ENCODE data around the gene NOG.

Gene NOG

GRCh38 chr17:56592487-56593085 is 913 bp upstream of the NOG start:
- Mint-ChIP-seq H3K36me3 (ENCODE audit: low read depth) (peaks cover 2% of the 10 kb centered on the region), H3K4me1 (ENCODE audit: low read depth) (peaks cover 12% of the 10 kb centered on the region), H3K4me3 (peak overlapping the region; percentile 67), H3K27ac (no peak overlapping the region), H3K9me3 (no peaks in the 10 kb centered on the region), H3K27me3 (ENCODE audit: low read depth) (peaks cover 68% of the 10 kb centered on the region)

GRCh38 chr17:56593086-56593645 is 333 bp upstream of the NOG start:
- H3K36me3 Mint-ChIP-seq (ENCODE audit: low read depth), result peaks cover 2% of the 10 kb centered on the region
- no peak overlapping the region for H3K27ac Mint-ChIP-seq
- peaks cover 74% of the 10 kb centered on the region for H3K27me3 Mint-ChIP-seq (ENCODE audit: low read depth)
- no peaks in the 10 kb centered on the region for H3K9me3 Mint-ChIP-seq
- H3K4me3 Mint-ChIP-seq, result peak overlapping the region; percentile 67
- H3K4me1 Mint-ChIP-seq (ENCODE audit: low read depth), result peaks cover 12% of the 10 kb centered on the region

GRCh38 chr17:56594320-56595107 is 1.0 kb downstream of the NOG start:
- Mint-ChIP-seq H3K4me1 (ENCODE audit: low read depth) (peaks cover 21% of the 10 kb centered on the region), H3K27me3 (ENCODE audit: low read depth) (peaks cover 74% of the 10 kb centered on the region), H3K9me3 (no peaks in the 10 kb centered on the region), H3K27ac (no peak overlapping the region), H3K4me3 (peak overlapping the region; percentile 34), H3K36me3 (ENCODE audit: low read depth) (peaks cover 2% of the 10 kb centered on the region)

- Mint-ChIP-seq H3K4me1 (ENCODE audit: low read depth) (peaks cover 24% of the 10 kb centered on the region), H3K27me3 (ENCODE audit: low read depth) (peaks cover 72% of the 10 kb centered on the region), H3K4me3 (peak overlapping the region; percentile 34), H3K9me3 (no peaks in the 10 kb centered on the region), H3K36me3 (ENCODE audit: low read depth) (peaks cover 2% of the 10 kb centered on the region), H3K27ac (no peak overlapping the region)
These were observed 1.6 kb downstream of the NOG start for GRCh38 chr17:56595108-56595418.

- Mint-ChIP-seq H3K36me3 (ENCODE audit: low read depth) (peaks cover 2% of the 10 kb centered on the region), H3K27ac (no peak overlapping the region), H3K9me3 (no peaks in the 10 kb centered on the region), H3K4me1 (ENCODE audit: low read depth) (peaks cover 24% of the 10 kb centered on the region), H3K4me3 (peak overlapping the region; percentile 37), H3K27me3 (ENCODE audit: low read depth) (peaks cover 63% of the 10 kb centered on the region)
These were observed 2.6 kb downstream of the NOG start for GRCh38 chr17:56595831-56596690.

GRCh38 chr17:56596691-56597494 is 3.4 kb downstream of the NOG start:
- Mint-ChIP-seq H3K27me3 (ENCODE audit: low read depth) (peaks cover 55% of the 10 kb centered on the region), H3K9me3 (no peaks in the 10 kb centered on the region), H3K4me1 (ENCODE audit: low read depth) (peaks cover 24% of the 10 kb centered on the region), H3K27ac (no peak overlapping the region), H3K4me3 (peak overlapping the region; percentile 56), H3K36me3 (ENCODE audit: low read depth) (peaks cover 2% of the 10 kb centered on the region)

- Mint-ChIP-seq H3K4me1 (ENCODE audit: low read depth) (peaks cover 29% of the 10 kb centered on the region), H3K27me3 (ENCODE audit: low read depth) (peaks cover 48% of the 10 kb centered on the region), H3K9me3 (no peaks in the 10 kb centered on the region), H3K4me3 (peak overlapping the region; percentile 56), H3K27ac (no peak overlapping the region), H3K36me3 (ENCODE audit: low read depth) (peaks cover 2% of the 10 kb centered on the region)
These were observed 4.0 kb downstream of the NOG start for GRCh38 chr17:56597495-56597990.

DNA sequence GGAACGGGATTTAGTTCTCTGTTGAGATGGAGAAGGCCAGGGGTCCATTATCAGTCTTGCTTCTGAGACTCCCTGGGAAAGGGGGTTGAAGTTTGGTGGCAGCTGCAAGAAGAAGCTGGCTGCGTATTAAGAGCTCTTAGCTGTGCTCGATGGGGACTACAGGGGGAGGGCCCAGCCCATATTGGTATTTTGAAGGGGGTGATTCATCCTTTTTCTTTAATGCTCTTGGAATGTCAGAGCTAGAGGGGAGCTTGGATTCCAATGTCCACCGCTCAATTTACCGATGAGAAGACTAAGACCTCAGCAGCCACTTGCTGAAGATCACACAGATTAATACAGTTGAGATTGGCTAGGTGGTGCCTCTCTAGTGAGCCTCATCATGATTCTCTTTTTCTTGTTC is 5.0 kb downstream of the NOG start:
- peaks cover 32% of the 10 kb centered on the region for H3K4me1 Mint-ChIP-seq (ENCODE audit: low read depth)
- H3K27me3 Mint-ChIP-seq (ENCODE audit: low read depth), result peaks cover 44% of the 10 kb centered on the region
- no peaks in the 10 kb centered on the region for H3K9me3 Mint-ChIP-seq
- no peak overlapping the region for H3K4me3 Mint-ChIP-seq
- peaks cover 2% of the 10 kb centered on the region for H3K36me3 Mint-ChIP-seq (ENCODE audit: low read depth)
- no peak overlapping the region for H3K27ac Mint-ChIP-seq

DNA sequence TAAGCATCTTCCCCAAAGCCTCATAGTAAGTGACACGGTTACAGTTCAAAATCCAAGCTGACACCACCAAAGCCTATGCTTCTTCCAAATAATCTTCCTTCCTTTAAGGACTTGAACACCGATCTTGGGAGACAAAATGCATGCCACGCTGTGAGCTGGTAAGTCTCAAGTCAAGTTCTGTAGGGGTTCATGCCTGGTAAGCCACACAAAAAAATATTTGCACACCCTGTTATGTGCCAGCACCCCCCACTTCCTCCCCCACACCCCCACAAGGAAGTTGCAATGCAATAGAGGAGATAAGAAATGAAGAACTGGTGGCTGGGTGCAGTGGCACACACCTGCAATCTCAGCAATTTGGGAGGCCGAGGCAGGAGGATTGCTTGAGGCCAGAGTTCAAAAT is 5.6 kb downstream of the NOG start:
- peaks cover 32% of the 10 kb centered on the region for H3K4me1 Mint-ChIP-seq (ENCODE audit: low read depth)
- no peaks in the 10 kb centered on the region for H3K9me3 Mint-ChIP-seq
- no peak overlapping the region for H3K4me3 Mint-ChIP-seq
- peaks cover 2% of the 10 kb centered on the region for H3K36me3 Mint-ChIP-seq (ENCODE audit: low read depth)
- H3K27me3 Mint-ChIP-seq (ENCODE audit: low read depth), result peaks cover 44% of the 10 kb centered on the region
- H3K27ac Mint-ChIP-seq, result no peak overlapping the region

GRCh38 chr17:56599566-56599965 is 6.1 kb downstream of the NOG start:
- Mint-ChIP-seq H3K27ac (no peak overlapping the region), H3K9me3 (no peaks in the 10 kb centered on the region), H3K4me3 (no peak overlapping the region), H3K4me1 (ENCODE audit: low read depth) (peaks cover 32% of the 10 kb centered on the region), H3K36me3 (ENCODE audit: low read depth) (peaks cover 2% of the 10 kb centered on the region), H3K27me3 (ENCODE audit: low read depth) (peaks cover 44% of the 10 kb centered on the region)

DNA sequence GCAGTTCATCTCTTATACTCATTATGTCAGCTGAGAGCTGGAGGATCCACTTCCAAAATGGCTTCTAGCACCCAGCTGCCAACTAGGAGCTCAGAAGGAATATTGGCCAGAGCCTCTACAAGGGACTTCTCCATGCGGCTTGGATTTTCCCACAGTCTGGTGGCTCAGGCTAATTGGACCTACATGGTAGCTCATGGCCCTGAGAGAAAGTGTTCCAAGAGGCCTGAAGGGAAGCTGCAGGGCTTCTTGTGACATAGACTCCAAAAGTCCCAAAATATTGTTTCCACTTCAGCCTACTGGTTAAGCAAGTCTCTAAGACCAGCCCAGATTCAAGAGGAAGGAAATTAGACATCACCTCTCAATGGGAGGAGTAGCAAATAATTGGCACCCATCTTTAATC is 6.8 kb downstream of the NOG start:
- Mint-ChIP-seq H3K27ac (no peak overlapping the region), H3K27me3 (ENCODE audit: low read depth) (peaks cover 39% of the 10 kb centered on the region), H3K9me3 (no peaks in the 10 kb centered on the region), H3K36me3 (ENCODE audit: low read depth) (peaks cover 2% of the 10 kb centered on the region), H3K4me3 (no peak overlapping the region), H3K4me1 (ENCODE audit: low read depth) (peaks cover 30% of the 10 kb centered on the region)

GRCh38 chr17:56601591-56601990 is 8.1 kb downstream of the NOG start:
- no peak overlapping the region for H3K4me3 Mint-ChIP-seq
- H3K4me1 Mint-ChIP-seq (ENCODE audit: low read depth), result peaks cover 28% of the 10 kb centered on the region
- H3K9me3 Mint-ChIP-seq, result no peaks in the 10 kb centered on the region
- H3K27ac Mint-ChIP-seq, result no peak overlapping the region
- peaks cover 28% of the 10 kb centered on the region for H3K27me3 Mint-ChIP-seq (ENCODE audit: low read depth)
- peaks cover 5% of the 10 kb centered on the region for H3K36me3 Mint-ChIP-seq (ENCODE audit: low read depth)

DNA sequence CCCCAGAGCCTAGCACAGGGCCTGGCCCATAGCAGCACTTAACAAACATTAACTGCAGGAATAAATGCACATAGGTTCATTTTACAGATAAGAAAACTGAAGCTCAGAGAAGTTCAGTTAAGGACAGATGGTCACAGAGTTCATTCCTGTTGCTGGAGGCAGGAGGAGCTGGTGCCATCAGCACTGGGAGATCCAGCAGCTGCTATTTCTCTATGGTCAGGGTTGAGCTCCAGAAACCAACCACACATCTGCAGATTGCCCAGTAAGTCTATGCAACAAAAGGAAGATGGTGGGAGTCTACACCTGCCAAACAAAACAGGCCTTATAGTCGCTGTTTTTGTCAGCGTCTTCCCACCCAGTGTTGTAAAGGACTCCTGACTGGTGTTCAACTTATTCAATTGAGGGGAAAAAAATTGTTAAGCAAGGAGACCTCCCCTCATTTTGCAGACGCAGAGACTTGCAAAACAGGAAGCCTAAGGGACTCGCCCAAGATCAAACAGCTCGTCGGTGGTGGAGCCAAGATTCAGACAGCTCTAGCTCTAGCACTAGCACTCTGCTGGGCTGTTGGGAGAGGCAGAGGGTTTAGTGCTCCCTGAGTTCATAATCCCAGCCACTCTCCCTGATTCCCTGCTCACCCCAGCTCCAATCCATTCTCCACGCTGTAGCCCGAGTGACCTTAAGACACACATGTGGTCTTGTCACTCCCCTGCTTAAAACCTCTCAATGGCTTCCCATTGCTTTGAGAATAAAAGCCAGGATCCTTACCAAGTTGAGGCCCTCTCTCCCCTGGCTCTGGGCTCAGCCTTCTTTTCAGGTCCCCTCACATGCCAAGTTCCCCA is 9.0 kb downstream of the NOG start:
- Mint-ChIP-seq H3K4me1 (ENCODE audit: low read depth) (peaks cover 24% of the 10 kb centered on the region), H3K9me3 (no peaks in the 10 kb centered on the region), H3K27ac (peak overlapping the region; percentile 62), H3K27me3 (ENCODE audit: low read depth) (peaks cover 20% of the 10 kb centered on the region), H3K36me3 (ENCODE audit: low read depth) (peaks cover 5% of the 10 kb centered on the region), H3K4me3 (no peak overlapping the region)

Data from T-helper 1 cell treated with Interleukin-12 subunit alpha and Interleukin-12 subunit beta and Interleukin-4 antibody, amounts not matched to agents 30 μg/mL and 1 μg/mL, for 36 hours (primary cell).